Smooth muscle cell (in vitro differentiated cells): Measurements from ENCODE around the gene LAMB4. TPM values are rescaled to one million over a fixed set of nuclear protein-coding genes. Genes with fewer than 3 reads are reported as not detected.

Experiments
- DNase-seq: peaks from one replicate; lab custom pipeline; 2025; ENCODE audit not compliant: unreplicated experiment; lab: John Stamatoyannopoulos, UW
- H2AFZ ChIP-seq: fragments of 200-600 bp; sonication (generic); 2 replicates; pipeline ENCODE4 v1.6.0; 2016; ENCODE audit warnings: antibody characterized with exemption, low read depth, mild to moderate bottlenecking
- H3F3A ChIP-seq: fragments of 200-600 bp; sonication (generic); 2 replicates; pipeline ENCODE4 v1.6.0; 2017; ENCODE audit warnings: antibody characterized with exemption, low read depth
- H3K27ac ChIP-seq: fragments of 200-600 bp; sonication (generic); 2 replicates; pipeline ENCODE4 v1.5.1; 2016; ENCODE audit warnings: low read depth, mild to moderate bottlenecking
- H3K27me3 ChIP-seq: fragments of 200-600 bp; sonication (generic); 2 replicates; pipeline ENCODE4 v1.6.1; 2016; ENCODE audit warnings: low read depth, mild to moderate bottlenecking
- H3K36me3 ChIP-seq: fragments of 200-600 bp; sonication (generic); 2 replicates; pipeline ENCODE4 v1.5.1; 2016; ENCODE audit warnings: low read depth
- H3K4me1 ChIP-seq: fragments of 200-600 bp; sonication (generic); 2 replicates; pipeline ENCODE4 v1.5.1; 2016; ENCODE audit warnings: low read depth
- H3K4me2 ChIP-seq: fragments of 200-600 bp; sonication (generic); 2 replicates; pipeline ENCODE4 v1.6.0; 2016; ENCODE audit warnings: mild to moderate bottlenecking
- H3K4me3 ChIP-seq: fragments of 200-600 bp; sonication (generic); 2 replicates; pipeline ENCODE4 v1.5.1; 2016; ENCODE audit warnings: mild to moderate bottlenecking
- H3K79me2 ChIP-seq: fragments of 200-600 bp; sonication (generic); 2 replicates; pipeline ENCODE4 v1.6.0; 2016; ENCODE audit warnings: low read depth, mild to moderate bottlenecking
- H3K9ac ChIP-seq: fragments of 200-600 bp; sonication (generic); 2 replicates; pipeline ENCODE4 v1.6.0; 2016; ENCODE audit warnings: low read depth
- H3K9me3 ChIP-seq: fragments of 200-600 bp; sonication (generic); replicated peaks from 2 replicates; pipeline ENCODE4 v1.5.1; 2016; ENCODE audit warnings: low read depth
- H4K20me1 ChIP-seq: fragments of 200-600 bp; sonication (generic); 2 replicates; pipeline ENCODE4 v1.6.0; 2016; ENCODE audit warnings: low read depth
- WGBS: methylation state at CpG from one replicate; pipeline ENCODE4 v1.1.7; 2016; ENCODE audit warnings: low lambda C conversion rate; 5-methylcytosine and 5-hydroxymethylcytosine counted together
- polyA plus RNA-seq: library from polyadenylated mRNA; unstranded; fragments of >200 nt; fragmentation: Nextera tagmentation; extraction: Ambion mirVana; gene quantifications from 2 replicates; pipeline ENCODE4 v1.2.1, GENCODE V29; 2016
- total RNA-seq: library from RNA; depleted of rRNA; stranded (reverse); fragments of >200 nt; gene quantifications from 2 replicates; pipeline ENCODE4 v1.2.3, GENCODE V29; 2014
- TF ChIP-seq, protein P1 (sequence below): fragments of 200-600 bp; sonication (generic); IDR thresholded peaks from 2 replicates; pipeline ENCODE4 v1.5.1; 2017; ENCODE audit warnings: borderline replicate concordance, mild to moderate bottlenecking, antibody characterized with exemption; ENCODE audit not compliant: insufficient read depth, poor library complexity, severe bottlenecking

LAMB4 gene
- total and polyA plus RNA-seq, 2 experiments from 2014 or later: 0.06 to 0.67 TPM

DNA sequence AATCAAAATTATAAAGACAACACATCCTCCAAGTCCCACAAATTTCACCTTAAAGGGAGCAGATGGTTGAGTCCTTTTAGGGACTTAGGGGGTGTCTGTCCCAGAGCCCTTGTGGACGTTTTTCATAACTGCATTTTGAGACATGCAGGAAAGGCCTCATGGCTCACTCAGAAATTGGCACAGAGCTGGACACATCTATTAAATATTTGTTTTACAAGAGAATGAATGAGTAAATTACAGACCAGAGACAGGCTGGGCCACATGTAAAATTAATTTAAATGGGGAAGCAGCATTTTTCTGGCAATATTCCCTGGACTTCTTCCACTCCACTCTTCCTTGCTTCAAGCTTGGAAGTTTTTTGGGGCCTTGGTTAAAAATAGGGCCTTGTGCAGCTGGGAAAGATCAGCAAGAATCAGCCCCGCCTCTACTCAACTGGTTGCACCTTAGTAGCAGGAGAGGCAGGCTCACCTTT, 147.2 kb downstream of the LAMB4 start:
- no peak overlapping the region for H2AFZ ChIP-seq
- H3K9ac ChIP-seq: no peak overlapping the region
- no peaks in the 10 kb centered on the region for H3K27me3 ChIP-seq
- H3K9me3 ChIP-seq: no peaks in the 10 kb centered on the region
- TF ChIP-seq, protein P1, sequence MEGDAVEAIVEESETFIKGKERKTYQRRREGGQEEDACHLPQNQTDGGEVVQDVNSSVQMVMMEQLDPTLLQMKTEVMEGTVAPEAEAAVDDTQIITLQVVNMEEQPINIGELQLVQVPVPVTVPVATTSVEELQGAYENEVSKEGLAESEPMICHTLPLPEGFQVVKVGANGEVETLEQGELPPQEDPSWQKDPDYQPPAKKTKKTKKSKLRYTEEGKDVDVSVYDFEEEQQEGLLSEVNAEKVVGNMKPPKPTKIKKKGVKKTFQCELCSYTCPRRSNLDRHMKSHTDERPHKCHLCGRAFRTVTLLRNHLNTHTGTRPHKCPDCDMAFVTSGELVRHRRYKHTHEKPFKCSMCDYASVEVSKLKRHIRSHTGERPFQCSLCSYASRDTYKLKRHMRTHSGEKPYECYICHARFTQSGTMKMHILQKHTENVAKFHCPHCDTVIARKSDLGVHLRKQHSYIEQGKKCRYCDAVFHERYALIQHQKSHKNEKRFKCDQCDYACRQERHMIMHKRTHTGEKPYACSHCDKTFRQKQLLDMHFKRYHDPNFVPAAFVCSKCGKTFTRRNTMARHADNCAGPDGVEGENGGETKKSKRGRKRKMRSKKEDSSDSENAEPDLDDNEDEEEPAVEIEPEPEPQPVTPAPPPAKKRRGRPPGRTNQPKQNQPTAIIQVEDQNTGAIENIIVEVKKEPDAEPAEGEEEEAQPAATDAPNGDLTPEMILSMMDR: no peak
- peaks cover 45% of the 10 kb centered on the region for H3K79me2 ChIP-seq
- H3F3A ChIP-seq: peaks cover 29% of the 10 kb centered on the region
- no peak overlapping the region for H3K4me2 ChIP-seq
- DNase-seq: no peak
- H3K4me3 ChIP-seq: no peak overlapping the region
- no peak overlapping the region for H3K27ac ChIP-seq
- peaks cover 39% of the 10 kb centered on the region for H3K36me3 ChIP-seq
- H3K4me1 ChIP-seq: no peaks in the 10 kb centered on the region
- WGBS: 86% methylated on average over 2 of the region's 2 CpGs
- H4K20me1 ChIP-seq: peaks cover 95% of the 10 kb centered on the region

DNA sequence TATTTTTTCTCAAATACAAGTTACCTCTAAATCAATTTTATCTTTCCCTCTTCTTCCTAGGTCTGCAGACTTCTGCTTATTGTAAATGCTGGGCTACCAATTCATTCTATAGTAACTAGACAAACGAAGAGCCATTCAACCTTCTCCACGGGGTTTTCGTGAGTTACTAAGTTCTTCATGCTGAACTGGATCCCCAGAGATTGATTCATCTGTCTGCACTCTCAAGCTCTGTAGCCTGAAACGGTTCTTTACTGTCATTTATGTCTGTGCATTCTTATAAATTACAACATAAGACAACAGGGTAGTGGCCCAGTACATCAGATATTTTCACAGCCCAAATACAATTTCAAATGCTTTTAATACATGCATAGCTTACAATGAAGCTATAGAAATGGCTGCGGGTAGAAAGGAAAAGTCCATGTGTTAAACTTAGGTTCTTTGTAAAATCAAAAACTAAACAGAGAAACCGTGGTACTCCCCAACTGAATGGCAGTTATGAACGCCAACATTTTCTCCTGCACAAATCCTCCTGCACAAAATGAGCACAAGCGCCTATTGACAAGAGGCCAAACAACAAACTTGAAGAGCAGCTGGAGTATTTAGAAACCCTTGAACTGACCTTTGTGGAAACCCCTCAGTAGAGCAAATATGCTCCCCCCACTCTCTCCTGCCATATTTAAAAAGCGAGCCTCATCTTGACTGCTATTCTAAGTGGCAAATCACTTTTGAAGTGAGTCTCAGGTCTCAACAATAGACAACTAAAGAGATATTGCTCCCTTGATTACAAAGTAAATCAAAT, 147.9 kb downstream of the LAMB4 start:
- H3K36me3 ChIP-seq: peaks cover 39% of the 10 kb centered on the region
- 92% methylated on average over 9 of the region's 9 CpGs for WGBS
- H3K27ac ChIP-seq: no peak overlapping the region
- H2AFZ ChIP-seq: no peak overlapping the region
- no peak overlapping the region for H3K9ac ChIP-seq
- peaks cover 42% of the 10 kb centered on the region for H3K79me2 ChIP-seq
- no peaks in the 10 kb centered on the region for H3K9me3 ChIP-seq
- H3K4me2 ChIP-seq: no peak overlapping the region
- no peaks in the 10 kb centered on the region for H3K4me1 ChIP-seq
- H4K20me1 ChIP-seq: peaks cover 91% of the 10 kb centered on the region
- H3K4me3 ChIP-seq: no peak overlapping the region
- peaks cover 36% of the 10 kb centered on the region for H3F3A ChIP-seq
- DNase-seq: no peak
- TF ChIP-seq, protein P1: no peak
- no peaks in the 10 kb centered on the region for H3K27me3 ChIP-seq

DNA sequence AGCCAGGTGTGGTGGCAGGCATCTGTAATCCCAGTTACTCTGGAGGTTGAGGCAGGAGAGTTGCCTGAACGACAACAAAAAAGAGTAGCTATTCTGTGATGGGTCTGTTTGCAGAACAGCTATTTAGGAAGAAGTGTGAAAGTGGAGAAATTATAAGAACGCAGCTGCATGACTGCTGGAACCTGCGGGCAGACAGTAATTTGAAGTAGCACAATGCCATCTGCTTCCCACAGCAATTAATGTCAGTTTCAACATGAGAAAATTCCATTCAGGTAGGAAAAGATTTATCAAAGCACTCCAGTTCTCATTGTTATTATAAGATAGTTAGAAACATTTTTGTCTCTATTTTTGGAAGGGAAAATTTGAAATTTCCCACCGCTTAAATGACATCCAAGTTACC, 148.7 kb downstream of the LAMB4 start:
- H3K4me2 ChIP-seq: no peak overlapping the region
- H3K79me2 ChIP-seq: peaks cover 34% of the 10 kb centered on the region
- no peak overlapping the region for H3K27ac ChIP-seq
- no peak overlapping the region for H3K4me3 ChIP-seq
- H3K27me3 ChIP-seq: no peaks in the 10 kb centered on the region
- no peak overlapping the region for H2AFZ ChIP-seq
- H3K9ac ChIP-seq: no peak overlapping the region
- TF ChIP-seq, protein P1: no peak
- WGBS: 74% methylated on average over 4 of the region's 4 CpGs
- peaks cover 36% of the 10 kb centered on the region for H3F3A ChIP-seq
- DNase-seq: no peak
- H3K4me1 ChIP-seq: no peaks in the 10 kb centered on the region
- H3K36me3 ChIP-seq: peaks cover 35% of the 10 kb centered on the region
- H3K9me3 ChIP-seq: no peaks in the 10 kb centered on the region
- H4K20me1 ChIP-seq: peaks cover 84% of the 10 kb centered on the region
